COLO829 (cell line): ENCODE data around the gene HPSE2.

Source experiments
- DNase-seq: peaks from one replicate; pipeline ENCODE4 v3.0.0; 2012; ENCODE audit warnings: low spot score

HPSE2 gene

DNA sequence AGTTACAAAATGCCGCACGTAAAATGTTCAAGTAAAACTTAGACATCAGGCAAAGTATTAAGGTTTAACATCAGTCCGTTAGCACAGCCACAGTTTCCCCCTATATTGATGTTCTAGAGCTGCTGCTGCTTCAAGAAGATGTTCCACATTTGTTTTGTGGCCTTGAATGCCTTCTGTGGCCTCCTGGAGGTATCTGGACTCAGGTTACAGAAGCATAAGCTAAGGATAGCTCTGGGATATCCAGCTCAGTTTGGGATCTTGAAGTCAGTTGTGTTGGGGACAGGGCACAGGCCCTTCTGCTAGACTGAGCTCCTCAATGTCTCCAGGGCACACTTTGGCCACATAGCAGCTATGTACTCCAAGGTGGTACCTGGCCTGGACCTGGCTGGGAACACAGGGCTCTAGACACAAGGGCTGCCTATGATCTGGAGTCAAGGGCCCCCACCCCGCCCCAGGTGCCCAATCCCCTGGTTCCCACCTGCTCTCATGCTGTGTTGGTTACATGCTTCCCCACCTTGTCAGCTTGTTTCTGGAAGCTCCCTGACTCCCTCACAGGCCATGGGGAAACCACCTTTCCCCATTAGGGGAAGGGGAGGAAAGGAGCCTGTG lies 825.4 kb downstream of the HPSE2 start:
- DNase-seq, result no peak

GRCh38 chr10:98408799-98409198 lies 826.9 kb downstream of the HPSE2 start:
- DNase-seq, result no peak

GRCh38 chr10:98407744-98408241 lies 827.9 kb downstream of the HPSE2 start:
- DNase-seq, result no peak
